Parathyroid adenoma (tissue), 2 donors: ENCODE results near the gene CNTNAP2.
"Not testable (repeated sequence)": the region's sequence is repeated elsewhere in the genome, so short reads cannot be mapped to it uniquely, and the experiment has no call there.

Experiments used
- H2AFZ ChIP-seq: fragments of 300-600 bp; sonication (generic); one replicate; pipeline ENCODE4 v1.7.0; 2017; ENCODE audit warnings: antibody characterized with exemption, mild to moderate bottlenecking
- H3K27ac ChIP-seq: fragments of 300-600 bp; sonication (generic); one replicate; pipeline ENCODE4 v1.7.0; 2017
- H3K27me3 ChIP-seq: fragments of 300-600 bp; sonication (generic); one replicate; pipeline ENCODE4 v1.7.0; 2017; ENCODE audit warnings: low read length; ENCODE audit not compliant: control insufficient read depth, insufficient read depth
- H3K36me3 ChIP-seq: fragments of 300-600 bp; sonication (generic); one replicate; pipeline ENCODE4 v1.7.0; 2017; ENCODE audit warnings: low read length; ENCODE audit not compliant: control insufficient read depth, insufficient read depth
- H3K4me1 ChIP-seq: fragments of 300-600 bp; sonication (generic); one replicate; pipeline ENCODE4 v1.7.0; 2017; ENCODE audit warnings: control low read depth
- H3K4me2 ChIP-seq: fragments of 300-600 bp; sonication (generic); one replicate; pipeline ENCODE4 v1.7.0; 2017; ENCODE audit warnings: low read length
- H3K4me3 ChIP-seq: fragments of 300-600 bp; sonication (generic); one replicate; pipeline ENCODE4 v1.7.0; 2017; ENCODE audit warnings: low read depth, low read length
- H3K79me2 ChIP-seq: fragments of 300-600 bp; sonication (generic); one replicate; pipeline ENCODE4 v1.7.0; 2017; ENCODE audit warnings: control low read depth
- H3K9ac ChIP-seq: fragments of 300-600 bp; sonication (generic); one replicate; pipeline ENCODE4 v1.7.0; 2017; ENCODE audit warnings: mild to moderate bottlenecking
- H3K9me3 ChIP-seq: fragments of 300-600 bp; sonication (generic); one replicate; pipeline ENCODE4 v1.7.0; 2017; ENCODE audit warnings: low read length; ENCODE audit not compliant: control insufficient read depth
- CTCF ChIP-seq: fragments of 300-600 bp; sonication (generic); IDR thresholded peaks from one replicate; pipeline ENCODE4 v1.7.0; 2017; ENCODE audit warnings: antibody characterized with exemption, mild to moderate bottlenecking
- donor health status: primary hyperparathyroidism.

CNTNAP2 gene

GRCh38 chr7:148330822-148331221, 2214.2 kb downstream of the CNTNAP2 start:
- H2AFZ ChIP-seq, result no peak overlapping the region
- no peaks in the 10 kb centered on the region for H3K27me3 ChIP-seq
- no peaks in the 10 kb centered on the region for H3K9me3 ChIP-seq
- H3K79me2 ChIP-seq, result no peaks in the 10 kb centered on the region
- no peak overlapping the region for H3K4me2 ChIP-seq
- H3K27ac ChIP-seq, result no peak overlapping the region
- H3K4me1 ChIP-seq, result no peaks in the 10 kb centered on the region
- no peak overlapping the region for H3K9ac ChIP-seq
- H3K4me3 ChIP-seq, result no peak overlapping the region
- TF ChIP-seq CTCF, result no peak
- H3K36me3 ChIP-seq, result no peaks in the 10 kb centered on the region

- not testable (repeated sequence) for H3K27me3 ChIP-seq, H3K4me1 ChIP-seq, H3K36me3 ChIP-seq, H3K9ac ChIP-seq, H3K27ac ChIP-seq, H3K9me3 ChIP-seq, H2AFZ ChIP-seq, H3K79me2 ChIP-seq, H3K4me2 ChIP-seq, H3K4me3 ChIP-seq
Measured at GRCh38 chr7:148331456-148331855, 2214.9 kb downstream of the CNTNAP2 start.

- Histone ChIP-seq H3K4me2 (no peak overlapping the region), H3K27ac (no peak overlapping the region), H3K4me3 (no peak overlapping the region), H3K27me3 (peaks cover 6% of the 10 kb centered on the region), H3K36me3 (no peaks in the 10 kb centered on the region), H3K9ac (no peak overlapping the region), H3K9me3 (no peaks in the 10 kb centered on the region), H3K4me1 (no peaks in the 10 kb centered on the region), H3K79me2 (no peaks in the 10 kb centered on the region), H2AFZ (no peak overlapping the region)
- TF ChIP-seq CTCF, result no peak
Measured at GRCh38 chr7:148332191-148333186, 2215.9 kb downstream of the CNTNAP2 start.

DNA sequence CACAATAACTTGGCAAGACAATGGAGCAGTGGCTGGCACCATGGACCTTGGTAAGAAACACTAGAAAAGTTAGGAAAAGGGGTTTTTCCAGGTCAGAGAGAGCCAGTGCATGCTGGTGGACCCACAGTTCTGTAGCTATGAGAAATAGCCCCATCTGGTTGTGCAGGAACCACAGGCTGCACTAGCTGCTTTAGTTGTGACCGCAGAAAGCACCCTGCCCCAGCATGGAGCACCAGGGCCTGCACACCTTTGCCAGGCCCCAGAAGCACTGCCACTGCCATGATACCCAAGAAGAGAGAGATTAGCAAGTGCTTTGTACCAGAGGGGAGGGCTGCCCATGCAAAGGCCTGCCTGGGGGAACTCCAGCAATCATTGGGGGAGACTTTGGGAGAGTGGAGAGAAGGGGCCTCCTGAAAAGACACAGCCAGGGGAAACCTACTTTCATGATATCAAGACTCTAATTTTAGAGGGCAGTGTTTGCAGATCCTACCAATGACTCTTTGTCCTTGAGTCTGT, 2217.9 kb downstream of the CNTNAP2 start:
- Histone ChIP-seq H3K79me2 (no peaks in the 10 kb centered on the region), H3K4me1 (no peaks in the 10 kb centered on the region), H3K4me3 (no peak overlapping the region), H3K4me2 (no peak overlapping the region), H3K27ac (no peak overlapping the region), H3K36me3 (no peaks in the 10 kb centered on the region), H3K9ac (no peak overlapping the region), H2AFZ (no peak overlapping the region), H3K27me3 (peaks cover 6% of the 10 kb centered on the region), H3K9me3 (no peaks in the 10 kb centered on the region)
- no peak for TF ChIP-seq CTCF

DNA sequence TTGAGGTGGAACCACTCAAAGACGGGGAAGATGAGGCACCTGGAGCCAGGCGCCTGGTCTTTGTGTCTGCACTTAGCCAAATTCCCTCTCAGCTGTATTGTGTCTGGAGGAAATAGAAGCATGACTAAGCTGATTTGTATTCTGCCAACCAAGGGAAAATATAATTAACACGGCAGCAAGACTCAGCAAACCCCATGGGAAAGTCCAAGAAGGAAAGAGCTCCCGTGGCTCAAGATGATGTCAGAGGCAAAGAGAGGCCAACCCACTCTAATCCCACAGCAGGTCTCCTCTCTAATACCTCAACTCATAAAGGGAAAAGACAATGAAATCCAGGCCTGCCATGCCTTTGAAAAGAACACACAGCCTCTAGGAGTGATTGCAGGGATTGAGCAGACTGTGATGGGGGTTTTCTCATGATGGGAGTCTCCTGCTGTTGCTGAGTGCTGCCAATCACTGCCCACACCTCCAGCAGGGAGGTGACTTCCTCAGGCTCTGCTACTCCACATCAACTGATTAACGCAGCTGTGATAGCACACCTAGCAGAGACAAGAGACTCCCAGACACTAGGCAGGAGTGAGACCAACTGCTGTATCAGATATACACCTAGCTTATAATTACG, 2218.5 kb downstream of the CNTNAP2 start:
- no peak for TF ChIP-seq CTCF
- no peaks in the 10 kb centered on the region for H3K36me3 ChIP-seq
- H3K79me2 ChIP-seq, result no peaks in the 10 kb centered on the region
- peaks cover 6% of the 10 kb centered on the region for H3K27me3 ChIP-seq
- H3K9me3 ChIP-seq, result no peaks in the 10 kb centered on the region
- H3K9ac ChIP-seq, result no peak overlapping the region
- H3K27ac ChIP-seq, result no peak overlapping the region
- H3K4me3 ChIP-seq, result no peak overlapping the region
- H2AFZ ChIP-seq, result no peak overlapping the region
- H3K4me2 ChIP-seq, result no peak overlapping the region
- H3K4me1 ChIP-seq, result no peaks in the 10 kb centered on the region
